PC-3 (cell line): ENCODE data around the gene KCTD5. TPM values are rescaled to one million over a fixed set of nuclear protein-coding genes. Genes with fewer than 3 reads are reported as not detected.

Experiments
- ATAC-seq: fragments of 200-7000 bp; cut with Tn5 transposase; 2 replicates; pipeline ENCODE4 v1.9.1; 2020; ENCODE audit warnings: mild to moderate bottlenecking, moderate library complexity
- BruUV-seq: library from RNA; stranded (reverse); fragments of 400-500 nt; replicated peaks from 2 replicates; lab custom pipeline; 2021; lab: Mats Ljungman, UMichigan
- CTCF ChIA-PET: fragments of 300-600 bp; sonication (Branson Sonifier 250); formaldehyde crosslinking; loops from one replicate; lab custom pipeline; 2022; ENCODE audit warnings: antibody characterized with exemption; lab: Charles Lee
- POLR2A ChIA-PET: fragments of 300-600 bp; sonication (Branson Sonifier 250); formaldehyde crosslinking; loops from one replicate; lab custom pipeline; 2022; ENCODE audit warnings: antibody characterized with exemption; ENCODE audit not compliant: unreplicated experiment; lab: Charles Lee
- DNase-seq: peaks from one replicate; pipeline ENCODE4 v3.0.0-alpha.2; 2015
- H2AFZ ChIP-seq: fragments of 300-600 bp; sonication (generic); 2 replicates; pipeline ENCODE4 v1.6.0; 2016; ENCODE audit warnings: antibody characterized with exemption, low read length
- H3F3A ChIP-seq: fragments of 300-600 bp; sonication (generic); one replicate; pipeline ENCODE4 v1.6.0; 2017; ENCODE audit warnings: antibody characterized with exemption, low read length, control low read depth, mild to moderate bottlenecking; ENCODE audit not compliant: unreplicated experiment
- H3K27ac ChIP-seq: fragments of 300-600 bp; sonication (generic); 2 replicates; pipeline ENCODE4 v1.5.1; 2016; ENCODE audit warnings: mild to moderate bottlenecking, low read length
- H3K27me3 ChIP-seq: fragments of 300-600 bp; sonication (generic); 2 replicates; pipeline ENCODE4 v1.6.1; 2016; ENCODE audit warnings: low read length, mixed read lengths
- H3K36me3 ChIP-seq: fragments of 300-600 bp; sonication (generic); 2 replicates; pipeline ENCODE4 v1.6.1; 2016; ENCODE audit warnings: low read depth, mixed run types, low read length, mixed read lengths
- H3K4me1 ChIP-seq: fragments of 300-600 bp; sonication (generic); 2 replicates; pipeline ENCODE4 v1.5.1; 2016; ENCODE audit warnings: low read length; ENCODE audit not compliant: insufficient read depth
- H3K4me2 ChIP-seq: fragments of 300-600 bp; sonication (generic); 2 replicates; pipeline ENCODE4 v1.6.0; 2016; ENCODE audit warnings: low read length
- H3K4me3 ChIP-seq: fragments of 300-600 bp; sonication (generic); 2 replicates; pipeline ENCODE4 v1.5.1; 2016; ENCODE audit warnings: mild to moderate bottlenecking, low read length, mixed read lengths
- H3K79me2 ChIP-seq: fragments of 300-600 bp; sonication (generic); 2 replicates; pipeline ENCODE4 v1.6.1; 2017; ENCODE audit warnings: low read length, mixed read lengths
- H3K9ac ChIP-seq: fragments of 300-600 bp; sonication (generic); 2 replicates; pipeline ENCODE4 v1.6.0; 2016; ENCODE audit warnings: mild to moderate bottlenecking, low read length
- H3K9me2 ChIP-seq: fragments of 300-600 bp; sonication (generic); replicated peaks from 2 replicates; pipeline ENCODE4 v1.6.1; 2016; ENCODE audit warnings: mixed run types, low read length, mixed read lengths
- H3K9me3 ChIP-seq: fragments of 300-600 bp; sonication (generic); 2 replicates; pipeline ENCODE4 v1.6.1; 2016; ENCODE audit warnings: low read length, mixed read lengths
- H4K20me1 ChIP-seq: fragments of 300-600 bp; sonication (generic); 2 replicates; pipeline ENCODE4 v1.6.1; 2016; ENCODE audit warnings: low read length, mixed read lengths
- CTCF ChIP-seq: fragments of 300-600 bp; sonication (generic); conservative IDR thresholded peaks from 2 replicates; pipeline ENCODE4 v1.5.1; 2017; ENCODE audit warnings: antibody characterized with exemption, low read depth, mild to moderate bottlenecking, low read length
- EZH2 ChIP-seq: fragments of 300-600 bp; sonication (generic); IDR thresholded peaks from one replicate; pipeline ENCODE4 v1.6.1; 2017; ENCODE audit warnings: antibody characterized with exemption, mild to moderate bottlenecking, low read length; ENCODE audit not compliant: unreplicated experiment
- EZH2phosphoT487 ChIP-seq: fragments of 300-600 bp; sonication (generic); IDR thresholded peaks from 2 replicates; pipeline ENCODE4 v1.6.1; 2018; ENCODE audit warnings: mild to moderate bottlenecking, antibody characterized with exemption, low read length, borderline replicate concordance
- intact Hi-C: fragments of 100-400 bp; cut with micrococcal nuclease; formaldehyde crosslinking; loops from 2 replicates; pipeline ENCODE4 v1.9.0; 2023
- total RNA-seq: library from RNA; depleted of rRNA; stranded (reverse); fragments of >200 nt; gene quantifications from 2 replicates; pipeline ENCODE4 v1.2.3, GENCODE V29; 2014

The KCTD5 gene
- total RNA-seq, 1 experiment from 2014 or later = 52.2 TPM

GRCh38 chr16:2702871-2703745, 20.8 kb downstream of the KCTD5 start:
- ATAC-seq (no peak), DNase-seq (no peak)
- Histone ChIP-seq H4K20me1 (no peaks in the 10 kb centered on the region), H3K4me1 (no peaks in the 10 kb centered on the region), H3K79me2 (no peaks in the 10 kb centered on the region), H3K9me2 (no peaks in the 10 kb centered on the region), H3K36me3 (no peaks in the 10 kb centered on the region; the same call in 1 of the 2 replicates), H3K27ac (no peak overlapping the region), H3K4me2 (no peak overlapping the region), H3K9me3 (no peaks in the 10 kb centered on the region), H3K9ac (no peak overlapping the region), H2AFZ (no peak overlapping the region), H3K4me3 (no peak overlapping the region), H3K27me3 (no peaks in the 10 kb centered on the region), H3F3A (no peaks in the 10 kb centered on the region)
- POLR2A ChIA-PET = no interaction called here
- intact Hi-C loops = no loop called here
- no TSS peak for BruUV-seq
- TF ChIP-seq EZH2 = no peak
- no peak for TF ChIP-seq CTCF
- TF ChIP-seq EZH2phosphoT487 = no peak
- CTCF ChIA-PET = no interaction called here

DNA sequence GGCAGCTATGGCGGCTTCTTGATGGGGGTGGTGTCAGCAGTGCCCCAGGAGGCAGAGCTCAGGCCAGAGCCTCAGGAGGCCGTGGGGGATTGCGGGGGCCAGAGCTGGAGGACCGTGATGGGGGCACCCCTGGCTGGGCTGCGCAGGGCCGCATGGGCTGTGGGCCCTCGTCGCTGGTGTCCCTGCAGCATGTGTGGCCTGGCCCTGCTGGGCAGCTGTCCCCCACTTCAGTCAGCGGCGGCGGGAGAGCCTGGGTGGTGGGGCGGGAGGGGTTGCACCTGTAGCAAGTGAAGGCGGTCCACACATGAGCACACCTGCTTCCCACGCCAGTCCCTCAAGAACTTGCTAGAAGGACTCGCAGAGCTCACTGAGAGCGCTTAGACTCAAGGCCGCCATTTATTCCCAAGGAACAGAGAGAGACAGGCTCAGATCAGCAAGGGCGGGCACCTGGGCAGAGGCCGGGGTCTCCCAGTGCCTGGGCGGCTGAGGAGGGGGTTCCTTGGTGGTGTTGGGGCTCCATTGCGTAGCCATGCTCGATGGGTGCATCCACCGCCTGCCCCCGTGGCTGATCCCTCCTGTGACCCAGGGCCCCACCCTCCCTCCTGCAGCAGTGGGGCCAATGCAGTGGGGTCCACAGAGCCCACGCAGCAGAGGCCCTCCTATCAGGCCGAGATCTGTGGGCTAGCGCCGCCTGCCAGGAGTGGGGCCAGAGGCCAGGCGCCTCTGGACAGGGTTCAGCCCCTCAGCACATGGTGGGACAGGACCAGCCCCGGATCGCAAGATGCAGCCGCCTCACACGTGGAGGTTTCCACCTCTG, 22.1 kb downstream of the KCTD5 start:
- Histone ChIP-seq H2AFZ (no peak overlapping the region), H3K27ac (no peak overlapping the region), H3K4me2 (no peak overlapping the region), H3F3A (no peaks in the 10 kb centered on the region), H3K79me2 (no peaks in the 10 kb centered on the region), H3K27me3 (no peaks in the 10 kb centered on the region), H3K4me3 (no peak overlapping the region), H4K20me1 (no peaks in the 10 kb centered on the region), H3K9me2 (no peaks in the 10 kb centered on the region), H3K9ac (no peak overlapping the region), H3K9me3 (no peaks in the 10 kb centered on the region), H3K4me1 (no peaks in the 10 kb centered on the region), H3K36me3 (no peaks in the 10 kb centered on the region; the same call in 1 of the 2 replicates)
- intact Hi-C loops = no loop called here
- ATAC-seq (no peak), DNase-seq (no peak)
- ChIA-PET CTCF (no interaction called here), POLR2A (no interaction called here)
- no TSS peak for BruUV-seq
- no peak for TF ChIP-seq EZH2phosphoT487

DNA sequence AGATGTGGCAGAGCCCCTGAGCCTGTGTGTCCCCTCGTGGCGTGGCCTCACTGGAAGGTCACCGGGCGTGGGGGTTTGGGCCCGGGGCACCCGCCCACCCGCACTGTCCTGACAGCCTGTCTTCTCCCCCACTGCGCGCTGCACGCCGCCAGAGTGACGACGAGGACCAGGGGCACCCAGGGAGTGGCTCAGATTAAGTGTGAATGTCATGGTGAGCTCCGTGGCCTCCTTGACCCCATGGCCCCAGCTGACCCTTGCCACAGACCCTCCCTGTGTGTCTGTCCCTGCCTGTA, 22.6 kb downstream of the KCTD5 start:
- Histone ChIP-seq H3K4me2 (no peak overlapping the region), H3K4me1 (no peaks in the 10 kb centered on the region), H3K79me2 (no peaks in the 10 kb centered on the region), H3K4me3 (no peak overlapping the region), H3K36me3 (no peaks in the 10 kb centered on the region; the same call in 1 of the 2 replicates), H2AFZ (no peak overlapping the region), H3K9ac (no peak overlapping the region), H3K9me2 (no peaks in the 10 kb centered on the region), H3K27me3 (no peaks in the 10 kb centered on the region), H3K27ac (no peak overlapping the region), H4K20me1 (no peaks in the 10 kb centered on the region), H3K9me3 (no peaks in the 10 kb centered on the region), H3F3A (no peaks in the 10 kb centered on the region)
- ChIA-PET POLR2A (no interaction called here), CTCF (no interaction called here)
- DNase-seq (no peak), ATAC-seq (no peak)
- BruUV-seq = no TSS peak
- TF ChIP-seq EZH2phosphoT487 (no peak), EZH2 (no peak), CTCF (no peak)
- intact Hi-C loops = no loop called here
